AG08396 (cell line): ENCODE data around the gene LRRFIP2.
"Not testable (repeated sequence)": the region's sequence is repeated elsewhere in the genome, so short reads cannot be mapped to it uniquely, and the experiment has no call there.

Experiments
- DNase-seq: peaks from one replicate; pipeline ENCODE4 v3.0.0; 2012; ENCODE audit warnings: low spot score, mixed read lengths

The LRRFIP2 gene

DNA sequence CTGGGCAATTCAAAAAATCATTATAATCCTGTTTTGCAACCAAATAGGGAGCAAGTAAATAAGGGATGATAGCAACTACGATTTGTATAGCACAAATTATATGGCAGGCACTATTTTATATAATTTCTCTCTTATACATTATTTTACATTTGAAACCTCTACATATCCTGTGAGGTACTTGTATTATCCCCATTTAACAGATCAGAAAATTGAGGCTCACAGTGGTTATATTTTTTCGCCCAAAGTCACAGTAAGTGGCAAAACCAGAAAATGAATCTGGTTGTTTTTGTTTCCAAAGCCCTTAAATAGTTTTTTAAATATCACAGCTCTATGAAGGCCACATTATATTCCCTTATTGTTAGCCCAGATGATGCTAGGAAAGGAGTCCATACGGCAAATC lies 106.8 kb downstream of the LRRFIP2 start:
- DNase-seq, result no peak

DNA sequence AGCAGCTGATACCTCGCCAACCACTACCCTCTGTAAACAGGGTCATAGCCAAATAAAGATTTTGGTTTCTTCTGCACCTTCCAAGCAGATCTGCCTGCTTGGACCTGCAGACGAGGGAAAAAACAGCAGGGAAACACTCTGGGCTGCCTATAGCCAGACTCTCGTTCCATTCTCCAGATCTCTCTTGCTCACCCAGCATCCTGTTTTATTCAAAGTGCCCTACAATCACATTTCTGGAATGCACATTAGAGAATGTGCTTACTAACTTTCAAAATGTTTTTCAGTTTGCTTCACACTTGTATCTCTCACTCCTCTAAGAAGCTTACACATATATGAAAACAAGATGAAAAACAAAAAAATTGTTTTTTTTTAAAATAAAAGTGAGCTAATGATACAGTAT lies 109.6 kb downstream of the LRRFIP2 start:
- no peak for DNase-seq

DNA sequence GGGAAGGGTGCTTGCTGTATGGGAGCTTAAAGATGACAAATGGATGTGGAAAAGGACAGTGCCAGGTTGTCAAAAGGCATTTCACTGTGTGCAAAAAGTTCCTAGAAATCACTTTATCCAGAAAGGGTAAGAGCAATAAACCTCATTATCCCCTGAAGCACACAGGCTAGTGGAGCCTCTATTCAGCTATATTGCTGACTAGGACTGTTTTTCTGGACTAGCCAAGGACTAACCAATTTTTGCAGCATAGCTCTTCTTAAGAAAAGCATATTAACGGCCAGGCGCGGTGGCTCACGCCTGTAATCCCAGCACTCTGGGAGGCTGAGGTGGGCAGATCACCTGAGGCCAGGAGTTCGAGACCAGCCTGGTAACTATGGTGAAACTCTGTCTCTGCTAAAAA lies 116.3 kb downstream of the LRRFIP2 start:
- no peak for DNase-seq

DNA sequence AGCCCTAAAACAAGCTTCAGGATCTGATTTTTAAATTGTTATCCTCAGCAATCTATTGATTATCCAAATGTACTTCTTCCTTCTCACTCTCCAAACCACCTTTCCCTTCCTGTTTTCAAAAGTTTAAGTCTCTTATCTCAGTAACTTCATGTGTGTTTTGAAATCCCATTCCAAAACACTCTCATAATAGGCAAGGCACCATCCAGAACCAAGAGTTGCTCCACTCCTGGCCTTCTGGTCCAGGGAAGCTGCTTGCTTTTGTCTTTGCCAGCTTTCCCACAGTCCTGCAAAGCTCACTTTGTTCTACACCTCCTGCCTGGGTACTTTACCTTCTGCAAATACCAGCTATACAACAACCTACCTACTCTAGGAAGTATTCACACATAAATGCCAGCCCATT lies 117.6 kb downstream of the LRRFIP2 start:
- DNase-seq, result no peak

DNA sequence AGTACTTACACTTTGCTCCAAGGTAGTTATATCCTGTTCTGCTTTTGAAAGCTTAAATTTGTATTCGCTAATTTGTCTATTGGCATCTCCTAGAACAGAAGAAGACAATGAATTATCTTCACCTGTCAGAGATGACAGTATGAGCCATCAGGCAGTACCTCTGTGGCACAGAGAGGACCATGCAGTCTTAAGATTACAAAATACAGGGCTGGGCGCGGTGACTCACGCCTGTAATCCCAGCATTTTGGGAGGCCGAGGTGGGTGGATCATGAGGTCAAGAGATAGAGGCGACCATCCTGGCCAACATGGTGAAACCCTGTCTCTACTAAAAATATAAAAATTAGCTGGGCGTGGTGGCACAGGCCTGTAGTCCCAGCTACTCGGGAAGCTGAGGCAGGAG lies 119.3 kb downstream of the LRRFIP2 start:
- DNase-seq, result not testable (repeated sequence)

DNA sequence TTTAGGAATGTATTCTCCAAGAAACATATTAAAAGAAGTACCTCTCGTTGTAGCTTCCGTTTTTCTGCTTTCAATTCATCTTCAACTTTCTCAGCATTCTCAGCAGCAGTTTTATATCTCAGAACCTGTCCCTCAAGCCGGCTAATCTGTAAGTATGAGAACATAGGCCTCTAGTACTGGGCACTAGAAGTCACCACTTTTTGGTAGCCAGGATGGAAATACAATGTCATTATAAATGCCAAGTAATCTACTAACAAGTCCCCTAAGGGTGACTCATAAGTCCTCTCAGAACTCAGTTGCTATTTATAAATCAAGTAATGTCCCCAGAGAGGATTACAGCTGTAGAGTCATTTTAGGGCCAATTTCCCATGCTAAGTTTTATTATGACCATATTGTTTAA lies 120.0 kb downstream of the LRRFIP2 start:
- peak; percentile 49 for DNase-seq

DNA sequence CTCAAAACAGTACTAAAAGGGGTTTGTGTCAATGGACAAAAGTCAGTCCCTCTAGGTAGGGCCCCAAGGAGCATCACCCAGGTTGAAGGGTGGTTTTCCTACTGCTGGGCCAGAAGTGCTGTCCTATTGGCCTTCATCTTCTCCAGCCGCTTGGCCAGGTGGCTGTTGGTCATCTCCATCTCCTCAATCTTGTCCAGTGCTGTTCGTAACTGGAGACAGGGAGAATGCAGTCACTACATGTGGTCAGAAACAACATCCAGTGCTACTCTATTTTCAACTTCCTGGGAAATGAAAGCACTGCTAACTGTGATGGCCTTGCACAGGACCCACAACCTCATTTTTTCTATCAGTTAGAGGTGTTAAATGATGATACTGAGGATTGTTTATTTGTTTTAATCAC lies 120.6 kb downstream of the LRRFIP2 start:
- no peak for DNase-seq

DNA sequence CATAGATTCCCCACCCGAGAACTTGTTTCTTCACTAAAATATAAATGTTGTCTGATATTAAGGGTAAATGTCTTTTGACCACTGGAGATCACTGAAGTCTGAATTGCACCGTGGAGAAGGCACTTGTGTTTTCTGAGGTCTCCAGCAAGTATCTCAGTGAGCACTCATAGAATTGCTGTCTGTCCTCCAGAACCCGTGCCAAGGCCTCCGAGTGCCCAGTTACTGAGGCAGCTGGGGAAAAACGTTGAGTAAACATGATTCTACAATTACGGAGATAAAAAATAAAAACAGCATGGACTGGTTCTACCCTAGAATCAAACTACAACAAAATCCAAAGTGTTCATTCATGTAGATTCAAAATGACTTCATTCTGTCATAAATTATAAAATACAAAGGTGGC lies 121.0 kb downstream of the LRRFIP2 start:
- DNase-seq, result no peak

DNA sequence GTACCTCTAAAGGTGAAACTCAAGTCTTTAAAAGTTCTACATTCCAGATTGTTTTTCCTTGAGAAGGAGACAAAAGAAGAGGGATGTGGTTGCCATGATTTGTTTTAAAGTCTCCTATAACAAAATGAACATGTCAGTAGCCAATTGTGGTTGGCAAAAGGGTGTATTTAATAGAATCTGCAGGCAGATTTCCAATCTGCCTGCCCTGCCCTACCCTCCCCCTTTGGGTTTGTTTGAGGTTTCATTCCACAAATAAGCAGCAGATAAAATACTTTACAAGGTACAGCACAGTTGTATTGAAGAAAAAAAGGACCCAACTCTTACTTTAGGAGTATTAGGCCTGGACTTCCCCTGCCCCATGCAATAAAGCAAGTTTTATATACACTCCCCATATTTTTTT lies 121.5 kb downstream of the LRRFIP2 start:
- no peak for DNase-seq

DNA sequence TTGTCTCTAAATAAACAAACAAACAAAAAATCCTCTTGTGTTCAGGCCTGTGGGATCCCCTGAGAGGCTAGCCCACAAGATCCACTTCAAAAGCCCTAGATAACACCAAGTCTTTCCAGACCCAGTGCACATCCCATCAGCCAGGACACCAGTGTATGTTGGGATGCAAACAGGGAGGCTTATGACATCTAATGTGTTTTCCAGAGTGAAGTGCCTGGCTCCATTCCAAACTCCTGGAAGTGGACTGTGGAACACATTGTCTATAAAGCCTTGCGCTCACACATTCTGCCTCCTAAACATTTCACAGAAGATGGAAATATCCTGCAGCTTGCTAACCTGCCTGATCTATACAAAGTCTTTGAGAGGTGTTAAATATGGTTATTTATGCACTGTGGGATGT lies 124.1 kb downstream of the LRRFIP2 start:
- no peak for DNase-seq

DNA sequence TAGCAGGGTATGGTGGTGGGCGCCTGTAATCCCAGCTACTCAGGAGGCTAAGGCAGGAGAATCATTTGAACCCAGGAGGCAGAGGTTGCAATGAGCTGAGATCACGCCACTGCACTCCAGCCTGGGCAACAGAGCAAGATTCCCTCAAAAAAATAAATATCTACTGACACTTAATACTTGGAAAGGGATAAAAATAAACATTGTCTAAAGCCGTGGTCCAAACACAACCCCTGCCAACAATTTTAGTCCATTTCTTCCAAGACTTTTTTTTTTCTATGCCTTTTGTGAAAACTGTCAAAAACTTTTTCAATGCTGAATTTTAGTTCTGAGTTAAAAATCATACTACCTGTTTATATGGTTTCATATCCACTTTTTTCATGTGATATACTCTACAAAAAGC lies 131.7 kb downstream of the LRRFIP2 start:
- DNase-seq, result not testable (repeated sequence)

DNA sequence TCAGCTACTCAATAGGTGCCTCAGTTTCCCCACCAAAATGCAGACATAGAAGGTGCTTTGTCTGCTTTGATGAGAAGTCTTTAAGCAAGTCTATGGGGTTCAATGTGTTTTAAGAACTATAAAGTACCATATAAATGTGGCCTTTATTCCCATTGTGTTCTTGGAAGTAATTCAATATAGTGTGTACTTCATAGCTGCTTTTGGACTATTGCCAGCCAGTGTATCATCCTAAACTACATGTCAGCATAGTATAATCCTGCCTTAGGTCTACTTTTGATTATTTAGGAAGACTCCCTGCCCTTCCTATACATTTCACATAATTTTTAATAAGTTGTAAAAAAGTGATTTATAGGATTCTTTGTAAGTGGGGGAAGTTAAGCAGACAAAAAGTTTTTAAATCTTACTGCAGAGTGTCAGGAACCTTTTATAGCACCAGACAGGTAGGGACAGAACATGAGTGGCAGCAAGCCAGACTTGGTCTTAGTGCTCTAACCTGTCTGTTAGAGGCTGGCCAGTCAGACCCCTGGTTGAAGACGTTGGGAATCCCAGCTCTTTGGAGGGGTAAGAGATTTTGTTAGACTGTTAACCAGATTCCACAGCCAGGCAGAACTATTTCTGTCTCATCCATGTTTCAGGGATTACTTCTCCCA lies 132.7 kb downstream of the LRRFIP2 start:
- DNase-seq, result no peak

DNA sequence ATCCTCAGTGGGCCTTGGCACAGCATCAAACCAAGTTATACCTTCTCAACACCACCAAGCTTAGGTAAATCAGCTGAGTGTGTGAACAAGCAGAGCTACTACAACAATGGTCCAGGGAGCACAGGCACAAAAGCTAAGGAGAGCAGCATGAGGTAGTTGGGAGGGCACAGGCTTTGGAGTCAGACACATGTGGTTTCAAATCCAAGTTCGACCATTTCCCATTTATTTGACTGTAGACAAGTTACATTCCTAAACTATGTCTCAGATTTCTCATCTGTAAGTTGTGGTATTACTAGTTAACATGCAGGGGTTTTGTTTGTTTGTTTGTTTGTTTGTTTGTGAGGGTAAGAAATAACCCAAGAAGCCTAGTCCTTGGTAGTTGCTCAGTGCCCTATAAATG lies 134.2 kb downstream of the LRRFIP2 start:
- DNase-seq, result no peak

DNA sequence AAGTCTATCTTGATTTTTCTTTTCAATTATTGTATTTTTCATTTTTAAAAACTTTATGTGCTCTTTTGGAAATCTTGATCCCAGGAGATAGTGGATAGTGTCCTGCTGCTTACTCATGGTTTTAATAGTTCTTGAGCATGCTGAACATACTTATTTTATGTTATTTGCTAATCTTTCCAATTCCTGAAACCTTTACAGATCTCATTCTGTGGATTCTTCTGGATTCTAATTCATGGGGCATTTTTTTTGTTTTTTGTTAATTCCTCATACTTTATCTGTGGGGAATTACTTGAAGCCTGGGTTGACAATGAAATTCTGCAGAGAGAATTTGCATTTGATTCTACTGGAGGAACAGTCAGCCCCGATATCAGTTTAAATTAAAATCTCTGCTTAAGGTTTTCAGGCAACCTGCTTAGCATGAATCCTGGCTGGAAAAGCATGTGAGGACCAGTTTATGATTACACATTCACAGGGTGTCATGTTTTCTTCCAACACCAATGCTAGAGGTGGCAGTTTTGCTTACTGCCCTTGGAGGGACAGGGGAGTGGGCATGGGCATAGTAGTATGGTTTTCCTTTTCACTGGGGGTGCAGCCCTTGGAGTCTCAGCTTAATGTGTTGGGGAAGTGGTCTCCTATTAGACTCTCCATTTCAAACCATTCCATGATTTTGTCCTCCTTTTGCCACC lies 135.1 kb downstream of the LRRFIP2 start:
- no peak for DNase-seq

DNA sequence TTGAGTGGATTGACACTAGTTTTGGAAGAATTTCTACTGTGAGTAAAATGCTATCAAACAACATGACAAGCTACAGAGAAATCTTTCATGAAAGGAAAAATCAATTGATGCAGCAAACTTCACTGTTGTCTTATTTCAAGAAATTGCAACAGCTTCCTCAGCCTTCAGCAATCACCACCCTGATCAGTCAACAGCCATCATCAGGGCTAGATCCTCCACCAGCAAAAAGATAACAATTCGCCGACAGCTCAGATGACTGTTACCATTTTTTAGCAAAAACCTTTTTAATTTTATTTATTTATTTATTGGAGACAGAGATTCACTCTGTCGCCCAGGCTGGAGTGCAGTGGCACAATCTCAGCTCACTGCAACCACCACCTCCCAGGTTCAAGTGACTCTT lies 137.0 kb downstream of the LRRFIP2 start:
- no peak for DNase-seq

DNA sequence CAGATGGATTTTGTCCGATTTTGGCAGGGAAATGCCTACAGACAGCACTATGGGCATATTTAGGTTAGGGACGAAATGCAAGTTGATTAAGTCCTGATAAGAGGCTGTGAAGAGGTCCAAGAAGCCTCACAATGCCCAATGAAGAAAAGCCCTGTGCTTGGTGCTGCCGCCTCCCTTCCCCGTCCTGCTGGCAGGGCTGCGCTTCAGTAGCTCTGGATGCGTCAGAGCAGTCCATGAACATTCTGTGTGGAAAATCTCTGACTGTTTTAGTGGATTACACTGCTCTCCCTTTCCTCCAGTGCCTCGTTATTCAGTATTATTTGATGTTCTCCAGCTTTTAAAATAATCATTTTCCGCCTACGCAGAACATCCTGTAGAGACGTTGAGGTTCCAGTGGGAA lies 141.4 kb downstream of the LRRFIP2 start:
- DNase-seq, result peak; percentile 54

DNA sequence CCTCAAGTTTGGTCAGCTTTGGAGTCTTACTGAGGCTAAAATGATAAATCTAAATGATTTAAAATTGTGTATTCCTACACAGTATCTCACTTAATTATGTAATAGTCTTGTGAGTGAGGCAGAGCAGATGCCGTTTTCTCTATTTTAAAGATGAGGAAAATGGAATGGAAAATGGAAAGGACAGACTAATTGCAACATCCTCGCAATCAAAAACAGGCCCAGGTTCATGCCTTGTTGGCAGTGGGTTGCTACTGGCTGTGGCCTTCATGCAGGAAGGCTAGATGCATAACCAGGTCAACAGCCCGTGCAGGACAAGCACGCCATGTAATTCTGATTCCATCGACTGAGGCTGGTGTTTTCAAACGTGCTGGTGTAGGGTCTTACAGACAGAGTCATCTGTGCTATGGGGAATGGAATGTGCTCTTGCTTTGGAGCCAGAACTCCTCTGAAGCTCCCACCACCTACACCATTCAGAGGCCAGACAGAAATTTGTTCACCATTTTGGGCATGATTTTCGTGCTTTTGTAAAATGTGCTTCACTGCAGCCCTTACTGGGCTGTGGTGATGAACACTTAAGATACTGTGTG lies 143.2 kb downstream of the LRRFIP2 start:
- peak; percentile 10 for DNase-seq

DNA sequence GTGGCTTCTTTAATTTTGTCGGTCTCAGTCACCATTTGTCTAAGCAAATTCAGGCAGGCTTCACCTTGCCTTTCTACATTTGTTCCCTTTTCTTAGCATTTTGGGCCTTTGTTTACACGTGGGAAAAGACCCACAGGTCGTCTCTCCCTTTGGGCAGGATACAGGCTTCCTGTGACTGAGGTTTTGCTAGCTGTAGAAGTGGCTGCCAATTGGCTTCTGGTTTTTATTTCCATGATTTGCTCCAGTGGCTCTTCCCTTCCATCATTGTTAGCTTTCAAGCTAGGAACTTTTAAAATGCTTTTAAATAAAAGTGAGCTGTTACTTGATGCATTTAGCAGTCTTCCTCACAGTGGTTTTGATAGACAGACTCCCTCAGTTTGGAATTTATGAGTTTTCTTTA lies 143.8 kb downstream of the LRRFIP2 start:
- DNase-seq, result no peak

DNA sequence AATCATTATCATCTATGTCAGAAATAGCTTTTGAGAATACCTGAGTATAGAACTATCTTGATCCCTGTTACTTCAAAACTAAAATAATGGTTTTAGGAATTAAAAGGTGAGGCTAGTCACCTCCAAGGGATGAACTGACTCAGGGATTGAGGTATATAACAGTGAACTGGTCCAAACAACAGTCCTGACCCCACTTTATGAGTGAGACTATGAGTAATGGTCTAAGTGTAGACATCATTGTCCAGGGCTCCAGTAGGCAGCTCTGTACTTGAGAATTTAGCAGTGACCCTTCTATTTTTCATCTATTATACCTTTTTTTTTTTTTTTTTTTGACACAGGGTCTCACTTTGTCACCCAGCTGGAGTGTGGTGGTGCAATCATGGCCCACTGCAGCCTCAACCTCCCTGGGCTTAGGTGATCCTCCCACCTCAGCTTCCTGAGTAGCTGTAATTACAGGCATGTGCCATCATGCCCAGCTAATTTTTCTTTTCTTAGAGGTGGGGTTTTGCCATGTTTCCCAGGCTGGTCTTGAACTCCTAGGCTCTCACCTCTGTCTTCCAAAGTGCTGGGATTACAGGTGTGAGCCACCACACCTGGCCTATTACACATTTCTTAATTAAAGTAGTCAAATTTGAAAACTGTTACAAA lies 144.7 kb downstream of the LRRFIP2 start:
- DNase-seq, result no peak

DNA sequence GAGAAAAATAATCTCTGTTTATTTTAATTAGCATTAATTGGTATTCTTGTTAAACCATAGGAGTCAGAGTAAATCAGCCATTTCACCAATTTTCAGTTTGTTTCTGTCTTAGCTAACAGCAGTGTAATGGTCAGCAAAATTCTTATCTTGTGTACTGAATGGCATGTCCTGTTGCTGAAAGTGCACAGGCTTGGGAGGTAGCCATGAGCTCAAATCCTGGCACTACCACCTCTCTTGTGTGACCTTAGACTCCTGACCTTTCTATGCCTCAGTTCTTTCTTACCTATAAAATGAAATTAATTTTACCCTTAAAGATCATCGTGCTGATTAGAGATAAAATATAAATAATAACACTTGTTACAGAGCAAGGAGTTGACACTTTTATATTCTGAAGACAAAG lies 145.3 kb downstream of the LRRFIP2 start:
- no peak for DNase-seq

DNA sequence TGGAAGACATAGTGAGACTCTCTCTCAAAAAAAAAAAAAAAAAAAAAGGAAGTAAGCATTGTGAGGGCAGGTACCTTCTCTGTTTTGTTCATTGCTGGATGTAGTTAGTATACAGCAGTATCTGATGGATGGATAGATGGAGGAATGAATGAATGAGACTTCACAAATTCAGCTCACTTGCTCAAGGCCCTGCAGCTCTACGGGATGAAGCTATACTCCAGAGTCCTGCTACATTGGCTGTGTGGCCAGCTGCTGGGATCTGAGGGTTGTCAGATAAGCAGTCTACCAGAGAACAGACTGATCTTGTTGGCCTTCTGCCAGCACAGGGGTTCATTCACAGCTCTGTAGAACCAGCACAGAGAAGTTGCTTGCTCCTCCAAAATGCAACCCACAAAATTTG lies 146.1 kb downstream of the LRRFIP2 start:
- DNase-seq, result no peak

DNA sequence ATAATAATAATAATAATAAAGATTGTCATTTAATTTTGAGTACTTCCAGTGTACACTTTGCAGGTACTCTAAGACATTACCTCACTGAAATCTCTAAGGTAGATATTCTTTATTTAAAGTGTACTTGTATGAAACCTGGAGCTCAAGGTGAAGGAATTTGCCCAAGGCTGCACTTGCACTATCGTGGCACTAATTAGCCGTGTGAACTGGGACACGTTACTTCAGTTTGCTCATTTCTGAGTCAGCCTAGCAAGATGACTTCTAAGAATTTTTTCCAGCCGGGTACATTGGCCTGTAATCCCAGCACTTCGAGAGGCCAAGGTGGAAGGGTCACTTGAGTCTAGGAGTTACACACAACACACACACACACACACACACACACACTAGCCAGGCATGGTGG lies 147.5 kb downstream of the LRRFIP2 start:
- no peak for DNase-seq
